ENCODE measurements around the gene FOXF2.
A peak's percentile ranks its signal among the peaks of the same experiment; 100 is the strongest.

Gene FOXF2

GRCh38 chr6:1436334-1437306, 47.2 kb downstream of the FOXF2 start:
- H3K4me3 Mint-ChIP-seq, result no peak overlapping the region
- DNase-seq (ENCODE audit: low spot score in 2 of 2) (peak; percentile 34 to 48), ATAC-seq (replicated peaks; ENCODE audit: extremely low read depth, poor library complexity, severe bottlenecking) (peak; percentile 58)
- peaks cover 4% of the 10 kb centered on the region for H3K36me3 Mint-ChIP-seq (ENCODE audit: insufficient read depth)
- H3K9me3 Mint-ChIP-seq, result no peaks in the 10 kb centered on the region
- peaks cover 61% of the 10 kb centered on the region for H3K27me3 Mint-ChIP-seq
- no peak overlapping the region for H3K27ac Mint-ChIP-seq (ENCODE audit: low read depth)
- peaks cover 5% of the 10 kb centered on the region for H3K4me1 Mint-ChIP-seq

GRCh38 chr6:1437553-1438406, 48.4 kb downstream of the FOXF2 start:
- H3K4me3 Mint-ChIP-seq, result no peak overlapping the region
- ATAC-seq (replicated peaks; ENCODE audit: extremely low read depth, poor library complexity, severe bottlenecking) (no peak), DNase-seq (ENCODE audit: low spot score in 2 of 2) (no peak)
- H3K4me1 Mint-ChIP-seq, result peaks cover 5% of the 10 kb centered on the region
- peak overlapping the region; percentile 27 for H3K27ac Mint-ChIP-seq (ENCODE audit: low read depth)
- H3K27me3 Mint-ChIP-seq, result peaks cover 60% of the 10 kb centered on the region
- peaks cover 4% of the 10 kb centered on the region for H3K36me3 Mint-ChIP-seq (ENCODE audit: insufficient read depth)
- no peaks in the 10 kb centered on the region for H3K9me3 Mint-ChIP-seq

GRCh38 chr6:1438471-1438881, 49.1 kb downstream of the FOXF2 start:
- DNase-seq (ENCODE audit: low spot score in 2 of 2), result no peak
- H3K27ac Mint-ChIP-seq (ENCODE audit: low read depth), result peak overlapping the region; percentile 27
- no peaks in the 10 kb centered on the region for H3K9me3 Mint-ChIP-seq
- H3K4me1 Mint-ChIP-seq, result peaks cover 5% of the 10 kb centered on the region
- peaks cover 53% of the 10 kb centered on the region for H3K27me3 Mint-ChIP-seq
- H3K4me3 Mint-ChIP-seq, result no peak overlapping the region
- H3K36me3 Mint-ChIP-seq (ENCODE audit: insufficient read depth), result peaks cover 4% of the 10 kb centered on the region
- no peak for ATAC-seq (replicated peaks; ENCODE audit: extremely low read depth, poor library complexity, severe bottlenecking)

GRCh38 chr6:1439349-1439748, 50.0 kb downstream of the FOXF2 start:
- DNase-seq (ENCODE audit: low spot score in 2 of 2) (no peak), ATAC-seq (replicated peaks; ENCODE audit: extremely low read depth, poor library complexity, severe bottlenecking) (no peak)
- H3K27me3 Mint-ChIP-seq, result peaks cover 51% of the 10 kb centered on the region

GRCh38 chr6:1442929-1443328, 53.6 kb downstream of the FOXF2 start:
- DNase-seq (ENCODE audit: low spot score in 2 of 2) (no peak), ATAC-seq (replicated peaks; ENCODE audit: extremely low read depth, poor library complexity, severe bottlenecking) (no peak)
- Mint-ChIP-seq H3K4me3 (no peak overlapping the region), H3K27me3 (peaks cover 33% of the 10 kb centered on the region), H3K9me3 (no peaks in the 10 kb centered on the region), H3K36me3 (ENCODE audit: insufficient read depth) (peaks cover 4% of the 10 kb centered on the region), H3K4me1 (no peaks in the 10 kb centered on the region), H3K27ac (ENCODE audit: low read depth) (no peak overlapping the region)

More at GRCh38 chr6:1439349-1439748, 50.0 kb downstream of the FOXF2 start:
- peaks cover 5% of the 10 kb centered on the region for H3K4me1 Mint-ChIP-seq
- no peak overlapping the region for H3K27ac Mint-ChIP-seq (ENCODE audit: low read depth)
- no peak overlapping the region for H3K4me3 Mint-ChIP-seq
- peaks cover 4% of the 10 kb centered on the region for H3K36me3 Mint-ChIP-seq (ENCODE audit: insufficient read depth)
- H3K9me3 Mint-ChIP-seq, result no peaks in the 10 kb centered on the region
